Neural progenitor cell (in vitro differentiated cells): ENCODE data around the gene WDR43. TPM values are rescaled to one million over a fixed set of nuclear protein-coding genes. Genes with fewer than 3 reads are reported as not detected.

Source experiments
- DNase-seq: peaks from one replicate; pipeline ENCODE4 v3.0.0-alpha.2; 2016; ENCODE audit warnings: low spot score
- H2AFZ ChIP-seq: fragments of 200-600 bp; sonication (generic); replicated peaks from 2 replicates; pipeline ENCODE4 v1.6.1; 2016; ENCODE audit warnings: antibody characterized with exemption
- H3F3A ChIP-seq: fragments of 200-600 bp; sonication (generic); 2 replicates; pipeline ENCODE4 v1.6.1; 2016; ENCODE audit warnings: antibody characterized with exemption, low read depth
- H3K27ac ChIP-seq: fragments of 200-600 bp; sonication (generic); 2 replicates; pipeline ENCODE4 v1.5.1; 2016; ENCODE audit warnings: mild to moderate bottlenecking
- H3K27me3 ChIP-seq: fragments of 200-600 bp; sonication (generic); 2 replicates; pipeline ENCODE4 v1.6.1; 2016; ENCODE audit warnings: mild to moderate bottlenecking, moderate library complexity
- H3K36me3 ChIP-seq: fragments of 200-600 bp; sonication (generic); 2 replicates; pipeline ENCODE4 v1.5.1; 2016
- H3K4me1 ChIP-seq: fragments of 200-600 bp; sonication (generic); 2 replicates; pipeline ENCODE4 v1.6.1; 2016; ENCODE audit warnings: mixed run types
- H3K4me2 ChIP-seq: fragments of 200-600 bp; sonication (generic); 2 replicates; pipeline ENCODE4 v1.6.1; 2016
- H3K4me3 ChIP-seq: fragments of 200-600 bp; sonication (generic); 2 replicates; pipeline ENCODE4 v1.5.1; 2016
- H3K79me2 ChIP-seq: fragments of 200-600 bp; sonication (generic); 2 replicates; pipeline ENCODE4 v1.6.1; 2016; ENCODE audit warnings: low read depth
- H3K9ac ChIP-seq: fragments of 200-600 bp; sonication (generic); 2 replicates; pipeline ENCODE4 v1.6.1; 2016
- H3K9me3 ChIP-seq: fragments of 200-600 bp; sonication (generic); 2 replicates; pipeline ENCODE4 v1.5.1; 2016; ENCODE audit warnings: low read depth
- H4K20me1 ChIP-seq: fragments of 200-600 bp; sonication (generic); 2 replicates; pipeline ENCODE4 v1.6.1; 2016; ENCODE audit warnings: low read depth
- H3K27ac Mint-ChIP-seq: 3 replicates; pipeline ENCODE4 v1.8.0; 2021; ENCODE audit warnings: mixed read lengths
- H3K27me3 Mint-ChIP-seq: 2 replicates; pipeline ENCODE4 v1.8.0; 2022; ENCODE audit warnings: low read depth, mild to moderate bottlenecking, inconsistent platforms, moderate library complexity, mixed read lengths; ENCODE audit not compliant: insufficient read depth
- H3K36me3 Mint-ChIP-seq: 3 replicates; pipeline ENCODE4 v1.8.0; 2021; ENCODE audit warnings: mixed read lengths
- H3K4me1 Mint-ChIP-seq: 3 replicates; pipeline ENCODE4 v1.8.0; 2021; ENCODE audit warnings: mixed read lengths
- H3K4me3 Mint-ChIP-seq: 3 replicates; pipeline ENCODE4 v1.8.0; 2021; ENCODE audit warnings: mild to moderate bottlenecking, moderate library complexity, mixed read lengths
- H3K9me3 Mint-ChIP-seq: 3 replicates; pipeline ENCODE4 v1.8.0; 2020; ENCODE audit warnings: mixed read lengths
- CTCF ChIP-seq: fragments of 200-600 bp; sonication (generic); IDR thresholded peaks from 2 replicates; pipeline ENCODE4 v1.5.1; 2017; ENCODE audit warnings: antibody characterized with exemption, mild to moderate bottlenecking
- EZH2 ChIP-seq: fragments of 200-600 bp; sonication (generic); IDR thresholded peaks from 2 replicates; pipeline ENCODE4 v1.6.1; 2017; ENCODE audit warnings: antibody characterized with exemption, mild to moderate bottlenecking, moderate library complexity
- EZH2phosphoT487 ChIP-seq: fragments of 200-600 bp; sonication (generic); IDR thresholded peaks from 2 replicates; pipeline ENCODE4 v1.6.1; 2017; ENCODE audit warnings: antibody characterized with exemption
- total RNA-seq: library from RNA; depleted of rRNA; stranded (reverse); fragments of >200 nt; gene quantifications from 2 replicates; pipeline ENCODE4 v1.2.3, GENCODE V29; 2015; ENCODE audit warnings: low replicate concordance

WDR43 gene
- total RNA-seq, 1 donor from 2014 or later: 139 TPM

GRCh38 chr2:28868611-28869010 is 25.9 kb upstream of the WDR43 start:
- H3K9me3 ChIP-seq: no peaks in the 10 kb centered on the region
- H4K20me1 ChIP-seq: no peaks in the 10 kb centered on the region
- peak; percentile 34 for DNase-seq
- H3K9ac ChIP-seq: no peak overlapping the region
- peaks cover 10% of the 10 kb centered on the region for H3K4me1 ChIP-seq
- peaks cover 9% of the 10 kb centered on the region for H3K27me3 ChIP-seq
- peak overlapping the region; percentile 88 for H3K4me2 ChIP-seq
- peaks cover 5% of the 10 kb centered on the region for H3F3A ChIP-seq
- Mint-ChIP-seq H3K36me3 (peaks cover 8% of the 10 kb centered on the region), H3K9me3 (no peaks in the 10 kb centered on the region), H3K27me3 (peaks cover 2% of the 10 kb centered on the region), H3K4me3 (peak overlapping the region; percentile 99), H3K27ac (no peak overlapping the region), H3K4me1 (peaks cover 24% of the 10 kb centered on the region)
- no peak overlapping the region for H2AFZ ChIP-seq
- H3K27ac ChIP-seq: no peak overlapping the region
- H3K4me3 ChIP-seq: peak overlapping the region; percentile 91
- peaks cover 58% of the 10 kb centered on the region for H3K79me2 ChIP-seq
- TF ChIP-seq EZH2phosphoT487: no peak
- H3K36me3 ChIP-seq: no peaks in the 10 kb centered on the region

GRCh38 chr2:28869494-28870145 is 24.8 kb upstream of the WDR43 start:
- Histone ChIP-seq H3K27ac (peak overlapping the region; percentile 62), H3K9ac (peak overlapping the region; percentile 91), H3K4me1 (peaks cover 10% of the 10 kb centered on the region), H4K20me1 (no peaks in the 10 kb centered on the region), H3K36me3 (no peaks in the 10 kb centered on the region), H3K27me3 (peaks cover 13% of the 10 kb centered on the region), H3K4me2 (peak overlapping the region; percentile 88), H3K79me2 (peaks cover 50% of the 10 kb centered on the region), H3K9me3 (no peaks in the 10 kb centered on the region), H3K4me3 (peak overlapping the region; percentile 91), H2AFZ (peak overlapping the region; percentile 96), H3F3A (peaks cover 5% of the 10 kb centered on the region)
- Mint-ChIP-seq H3K4me1 (peaks cover 24% of the 10 kb centered on the region), H3K36me3 (peaks cover 8% of the 10 kb centered on the region), H3K27me3 (peaks cover 7% of the 10 kb centered on the region), H3K9me3 (no peaks in the 10 kb centered on the region), H3K27ac (peak overlapping the region; percentile 90), H3K4me3 (peak overlapping the region; percentile 99)
- DNase-seq: peak; percentile 17
- TF ChIP-seq EZH2 (no peak), EZH2phosphoT487 (no peak), CTCF (no peak)

GRCh38 chr2:28870146-28870891 is 24.1 kb upstream of the WDR43 start, which contains the start of gene TRMT61B:
Gene TRMT61B (minus strand): TSS chr2:28870309. CDS start chr2:28870277, 32 bp downstream.
- Mint-ChIP-seq H3K4me1 (peaks cover 21% of the 10 kb centered on the region), H3K9me3 (no peaks in the 10 kb centered on the region), H3K27ac (peak within 1 kb of the TSS; percentile 91), H3K36me3 (peaks cover 5% of the 10 kb centered on the region), H3K27me3 (peaks cover 7% of the 10 kb centered on the region), H3K4me3 (peak within 1 kb of the TSS; percentile 99)
- peak within 1 kb of the TSS; percentile 96 for H2AFZ ChIP-seq
- H4K20me1 ChIP-seq: no peaks in the 10 kb centered on the region
- DNase-seq: peak; percentile 98
- H3K79me2 ChIP-seq: peaks cover 43% of the 10 kb centered on the region
- H3K9me3 ChIP-seq: no peaks in the 10 kb centered on the region
- peak within 1 kb of the TSS; percentile 91 for H3K4me3 ChIP-seq
- peaks cover 10% of the 10 kb centered on the region for H3K4me1 ChIP-seq
- peak within 1 kb of the TSS; percentile 62 for H3K27ac ChIP-seq
- H3K4me2 ChIP-seq: peak within 1 kb of the TSS; percentile 88
- peaks cover 20% of the 10 kb centered on the region for H3K27me3 ChIP-seq
- H3K36me3 ChIP-seq: no peaks in the 10 kb centered on the region
- TF ChIP-seq CTCF (no peak), EZH2phosphoT487 (no peak), EZH2 (no peak)
- peak within 1 kb of the TSS; percentile 91 for H3K9ac ChIP-seq
- peaks cover 5% of the 10 kb centered on the region for H3F3A ChIP-seq
